Osteocyte (in vitro differentiated cells): ENCODE measurements around the gene RIIAD1. TPM values are rescaled to one million over a fixed set of nuclear protein-coding genes. Genes with fewer than 3 reads are reported as not detected.

Source experiments
- DNase-seq: peaks from one replicate; pipeline ENCODE4 v3.0.0; 2021; ENCODE audit warnings: mixed read lengths; ENCODE audit not compliant: unreplicated experiment; ENCODE audit errors: extremely low spot score
- H3K27ac Mint-ChIP-seq: one replicate; pipeline ENCODE4 v1.8.0; 2021; ENCODE audit warnings: mild to moderate bottlenecking, mixed read lengths; ENCODE audit not compliant: unreplicated experiment
- H3K27me3 Mint-ChIP-seq: one replicate; pipeline ENCODE4 v1.8.0; 2021; ENCODE audit warnings: mixed read lengths; ENCODE audit not compliant: unreplicated experiment
- H3K36me3 Mint-ChIP-seq: one replicate; pipeline ENCODE4 v1.8.0; 2021; ENCODE audit warnings: mixed read lengths; ENCODE audit not compliant: unreplicated experiment
- H3K4me1 Mint-ChIP-seq: one replicate; pipeline ENCODE4 v1.8.0; 2021; ENCODE audit warnings: mixed read lengths; ENCODE audit not compliant: unreplicated experiment
- H3K4me3 Mint-ChIP-seq: one replicate; pipeline ENCODE4 v1.8.0; 2021; ENCODE audit warnings: mild to moderate bottlenecking, moderate library complexity, mixed read lengths; ENCODE audit not compliant: unreplicated experiment
- H3K9me3 Mint-ChIP-seq: one replicate; pipeline ENCODE4 v1.8.0; 2021; ENCODE audit warnings: mixed read lengths; ENCODE audit not compliant: unreplicated experiment
- CTCF ChIP-seq: fragments of 200-600 bp; sonication (generic); IDR thresholded peaks from 2 replicates; pipeline ENCODE4 v1.5.0; 2021; ENCODE audit warnings: antibody characterized with exemption, mild to moderate bottlenecking, moderate library complexity
- total RNA-seq: library from RNA; stranded (reverse); gene quantifications from 2 replicates; pipeline ENCODE4 v1.2.1, GENCODE V29; 2021

Gene RIIAD1
- total RNA-seq, 1 donor from 2014 or later: not detected

GRCh38 chr1:151741516-151741915, 20.2 kb downstream of the RIIAD1 start:
- Mint-ChIP-seq H3K27ac (no peak overlapping the region), H3K4me3 (no peak overlapping the region), H3K9me3 (peaks cover 6% of the 10 kb centered on the region), H3K36me3 (peaks cover 3% of the 10 kb centered on the region), H3K27me3 (peaks cover 60% of the 10 kb centered on the region), H3K4me1 (no peaks in the 10 kb centered on the region)
- TF ChIP-seq CTCF: no peak
- no peak for DNase-seq

GRCh38 chr1:151756291-151756690, 35.0 kb downstream of the RIIAD1 start:
- DNase-seq: no peak
- H3K4me3 Mint-ChIP-seq: no peak overlapping the region
- peaks cover 2% of the 10 kb centered on the region for H3K4me1 Mint-ChIP-seq
- TF ChIP-seq CTCF: no peak
- peaks cover 17% of the 10 kb centered on the region for H3K36me3 Mint-ChIP-seq
- H3K27ac Mint-ChIP-seq: no peak overlapping the region
- peaks cover 6% of the 10 kb centered on the region for H3K27me3 Mint-ChIP-seq
- H3K9me3 Mint-ChIP-seq: no peaks in the 10 kb centered on the region

GRCh38 chr1:151759241-151759640, 37.9 kb downstream of the RIIAD1 start:
- no peak for TF ChIP-seq CTCF
- Mint-ChIP-seq H3K27ac (no peak overlapping the region), H3K4me3 (no peak overlapping the region), H3K27me3 (no peaks in the 10 kb centered on the region), H3K4me1 (peaks cover 17% of the 10 kb centered on the region), H3K36me3 (peaks cover 20% of the 10 kb centered on the region), H3K9me3 (no peaks in the 10 kb centered on the region)
- no peak for DNase-seq

GRCh38 chr1:151760597-151761385, 39.5 kb downstream of the RIIAD1 start:
- Mint-ChIP-seq H3K27ac (peak overlapping the region; percentile 10), H3K4me1 (peaks cover 19% of the 10 kb centered on the region), H3K4me3 (no peak overlapping the region), H3K9me3 (no peaks in the 10 kb centered on the region), H3K36me3 (peaks cover 20% of the 10 kb centered on the region), H3K27me3 (no peaks in the 10 kb centered on the region)
- TF ChIP-seq CTCF: no peak
- DNase-seq: no peak

- TF ChIP-seq CTCF: no peak
- Mint-ChIP-seq H3K36me3 (peaks cover 17% of the 10 kb centered on the region), H3K27ac (peak within 1 kb of the TSS; percentile 94), H3K27me3 (no peaks in the 10 kb centered on the region), H3K4me3 (peak within 1 kb of the TSS; percentile 85), H3K4me1 (peaks cover 17% of the 10 kb centered on the region), H3K9me3 (no peaks in the 10 kb centered on the region)
- peak; percentile 94 for DNase-seq
Measured at GRCh38 chr1:151762941-151763921, 41.9 kb downstream of the RIIAD1 start, which contains the start of gene MRPL9. Gene MRPL9, minus strand, starts transcription at chr1:151763496. Its CDS starts 17 bp downstream, at chr1:151763479.
